NCI-H1930 (cell line): ENCODE measurements around the gene ST8SIA4.

Source experiments
- DNase-seq, 2 experiments: peaks; one replicate each; lab custom pipeline; 2025; lab: John Stamatoyannopoulos, UW

Gene ST8SIA4

DNA sequence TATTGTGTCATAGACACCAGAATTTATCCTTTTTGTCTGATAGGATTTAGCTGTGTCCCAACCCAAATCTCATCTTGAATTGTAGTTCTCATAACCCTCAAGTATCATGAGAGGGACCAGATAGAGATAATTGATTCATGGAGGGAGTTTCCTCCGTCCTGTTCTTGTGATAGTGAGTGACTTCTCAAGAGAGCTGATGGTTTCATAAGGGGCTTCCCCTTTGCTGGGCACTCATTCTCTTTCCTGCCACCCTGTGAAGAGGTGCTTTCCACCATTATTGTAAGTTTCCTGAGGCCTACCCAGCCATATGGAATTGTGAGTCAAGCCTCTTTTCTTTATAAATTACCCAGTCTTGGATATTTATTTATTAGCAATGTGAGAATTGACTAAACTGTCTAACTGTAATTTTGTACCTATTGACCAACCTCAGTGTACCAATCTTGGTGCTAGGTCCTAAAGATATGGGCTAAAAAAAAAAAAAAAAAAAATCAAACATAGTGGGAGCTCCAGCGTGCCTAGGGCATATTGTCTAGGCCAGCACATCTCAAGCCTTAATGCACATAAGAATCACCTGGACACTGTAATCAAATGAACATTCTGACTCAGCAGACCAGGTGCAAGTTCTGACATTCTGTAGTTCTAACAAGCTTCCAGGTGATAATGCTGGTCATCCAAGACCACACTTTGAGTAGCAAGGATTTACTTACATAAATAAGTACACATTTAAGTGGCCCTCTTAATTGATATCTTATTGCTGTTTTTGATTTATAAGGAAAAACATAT, 30.5 kb downstream of the ST8SIA4 start:
- no peak for DNase-seq

- no peak for DNase-seq
Observed at GRCh38 chr5:100867039-100867562, 36.0 kb downstream of the ST8SIA4 start.

- no peak for DNase-seq
Observed at GRCh38 chr5:100864931-100865330, 38.2 kb downstream of the ST8SIA4 start.

DNA sequence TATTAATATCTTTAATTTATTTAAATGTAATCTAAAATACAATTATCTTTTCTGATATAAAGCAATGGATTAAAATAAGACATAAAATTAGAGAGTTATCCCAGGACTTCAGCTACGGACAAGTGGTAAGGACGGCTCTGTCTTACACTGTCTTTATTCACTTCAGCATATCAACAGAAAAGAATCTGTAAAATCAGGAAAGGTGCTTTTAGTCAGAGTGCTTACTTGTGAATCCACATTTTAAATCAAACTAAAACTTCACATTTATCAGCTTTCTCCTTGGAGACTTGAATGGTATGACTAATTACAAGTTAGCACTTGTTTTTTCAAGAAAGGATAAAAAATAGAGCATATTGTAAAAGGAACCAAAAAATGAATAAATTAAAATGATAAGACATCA, 39.3 kb downstream of the ST8SIA4 start:
- DNase-seq = no peak

GRCh38 chr5:100861148-100861547, 41.9 kb downstream of the ST8SIA4 start:
- DNase-seq = no peak

DNA sequence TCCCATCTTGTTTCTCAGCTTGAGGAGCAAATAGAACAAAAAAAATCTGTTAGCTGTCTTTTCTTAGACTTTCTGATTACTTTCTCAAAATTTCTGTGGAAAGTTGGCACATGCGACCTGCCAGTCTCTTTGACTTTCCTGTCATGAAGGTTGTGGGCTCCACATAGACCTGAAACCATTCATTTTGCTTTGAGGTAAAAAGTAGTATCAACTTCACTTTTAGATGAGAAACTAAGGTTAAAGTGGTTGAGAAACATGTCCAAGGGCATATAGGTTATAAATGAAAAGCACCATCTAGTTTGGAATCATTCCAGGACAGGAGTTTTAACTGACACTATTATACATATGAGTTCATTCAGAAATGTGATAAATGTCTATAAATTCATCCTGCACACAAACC, 42.7 kb downstream of the ST8SIA4 start:
- no peak for DNase-seq

DNA sequence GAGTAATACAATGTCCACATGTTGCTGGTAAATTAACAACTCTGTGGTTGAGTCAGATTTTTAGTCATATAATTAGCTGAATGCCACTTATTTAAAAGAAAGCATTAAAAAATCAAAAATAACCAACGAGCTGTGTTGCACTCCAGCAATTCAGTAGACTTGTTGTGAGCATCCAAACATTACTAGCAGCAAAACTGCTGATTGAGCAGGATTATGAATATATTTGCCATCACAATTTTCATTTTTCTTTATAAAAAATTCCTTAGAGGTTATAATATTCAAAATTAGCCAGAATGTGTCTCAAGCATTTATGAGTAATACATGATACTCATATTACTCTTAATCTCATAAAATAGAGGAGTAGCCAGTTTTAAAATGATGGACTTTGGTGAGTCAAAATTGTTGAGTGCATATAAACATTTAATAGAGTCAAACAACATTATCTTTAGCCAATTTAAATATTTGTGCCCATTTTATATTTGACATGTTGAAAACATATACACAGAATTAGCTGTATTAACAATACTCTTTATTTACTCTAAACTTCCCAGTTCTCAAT, 44.0 kb downstream of the ST8SIA4 start:
- DNase-seq = no peak

DNA sequence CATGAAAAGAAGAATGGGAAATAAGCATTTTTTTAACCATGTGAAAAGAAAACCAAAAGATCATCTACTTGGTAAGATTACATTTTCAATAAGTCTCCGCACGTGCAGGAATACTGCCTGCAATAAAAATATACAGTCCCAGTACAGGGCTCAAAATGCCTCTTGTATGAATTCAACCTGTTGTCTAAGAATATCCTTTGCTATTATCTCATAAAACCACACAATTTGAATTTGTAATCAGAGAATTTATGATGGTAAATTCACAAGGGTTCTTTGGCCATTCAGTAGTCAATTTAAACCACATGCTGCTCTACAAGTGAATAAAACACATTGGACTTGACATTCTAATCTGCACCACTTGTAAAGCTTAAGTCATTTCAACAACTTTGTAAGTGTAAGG, 46.6 kb downstream of the ST8SIA4 start:
- no peak for DNase-seq

GRCh38 chr5:100855937-100856430, 47.1 kb downstream of the ST8SIA4 start:
- DNase-seq = no peak

GRCh38 chr5:100855295-100855694, 47.8 kb downstream of the ST8SIA4 start:
- no peak for DNase-seq

DNA sequence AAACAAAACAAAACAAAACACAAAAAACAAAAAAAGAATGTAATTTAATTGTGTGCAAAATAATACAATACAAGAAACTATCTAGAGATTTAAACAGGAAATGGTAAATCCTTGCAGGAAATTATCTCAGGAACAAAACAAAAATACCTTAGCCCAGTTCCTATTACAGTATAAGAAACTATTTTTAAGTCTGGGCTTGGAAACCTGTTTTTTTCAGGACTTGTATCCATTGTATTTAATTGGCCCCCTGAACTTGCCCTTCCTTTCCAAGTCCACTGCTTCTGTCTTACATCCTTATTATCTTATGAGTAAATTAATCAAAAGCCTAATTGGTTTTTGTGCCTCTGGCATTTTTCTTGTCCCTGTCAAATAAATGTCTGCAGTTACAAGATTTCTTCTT, 48.5 kb downstream of the ST8SIA4 start:
- DNase-seq = no peak

- no peak for DNase-seq
Observed at GRCh38 chr5:100853582-100853981, 49.5 kb downstream of the ST8SIA4 start.

- no peak for DNase-seq
Observed at GRCh38 chr5:100852988-100853449, 50.1 kb downstream of the ST8SIA4 start.

- no peak for DNase-seq
Observed at GRCh38 chr5:100852051-100852450, 51.0 kb downstream of the ST8SIA4 start.

DNA sequence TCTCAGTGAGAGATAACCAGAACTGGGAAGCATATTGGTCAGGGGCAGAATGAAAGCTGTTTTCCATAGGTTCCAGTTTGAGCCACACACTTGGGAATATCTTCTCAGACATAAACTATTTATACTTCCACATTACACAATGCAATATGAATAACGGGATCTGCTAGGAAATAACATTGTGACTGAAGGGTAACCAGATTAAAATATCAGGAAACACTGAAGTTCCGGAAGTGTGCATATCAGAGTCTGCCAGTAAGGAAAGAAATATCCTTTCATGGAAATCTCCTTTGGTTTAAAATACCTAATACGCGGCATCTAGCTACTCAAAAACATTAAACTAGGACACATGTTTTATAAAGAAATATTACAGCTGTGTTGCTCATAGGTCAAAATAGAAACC, 56.3 kb downstream of the ST8SIA4 start:
- DNase-seq = no peak

DNA sequence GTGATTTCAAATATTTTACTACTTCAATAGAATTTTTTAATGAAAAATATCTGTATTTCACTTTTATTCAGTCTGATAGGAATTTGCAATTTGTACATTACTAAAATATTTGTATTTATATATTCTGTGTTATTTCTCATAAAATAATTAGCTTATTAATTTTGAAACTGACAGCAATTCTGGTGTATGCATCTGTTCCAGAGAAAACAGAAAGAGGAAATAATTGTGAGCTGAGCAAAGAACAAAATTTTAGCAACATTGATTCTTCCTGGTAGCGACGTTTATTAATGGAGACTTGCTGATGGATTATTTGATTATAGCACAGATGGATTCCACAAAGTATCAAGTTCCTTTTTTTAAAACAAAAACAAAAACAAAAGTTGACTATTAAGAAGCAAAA, 61.0 kb downstream of the ST8SIA4 start:
- DNase-seq = no peak

DNA sequence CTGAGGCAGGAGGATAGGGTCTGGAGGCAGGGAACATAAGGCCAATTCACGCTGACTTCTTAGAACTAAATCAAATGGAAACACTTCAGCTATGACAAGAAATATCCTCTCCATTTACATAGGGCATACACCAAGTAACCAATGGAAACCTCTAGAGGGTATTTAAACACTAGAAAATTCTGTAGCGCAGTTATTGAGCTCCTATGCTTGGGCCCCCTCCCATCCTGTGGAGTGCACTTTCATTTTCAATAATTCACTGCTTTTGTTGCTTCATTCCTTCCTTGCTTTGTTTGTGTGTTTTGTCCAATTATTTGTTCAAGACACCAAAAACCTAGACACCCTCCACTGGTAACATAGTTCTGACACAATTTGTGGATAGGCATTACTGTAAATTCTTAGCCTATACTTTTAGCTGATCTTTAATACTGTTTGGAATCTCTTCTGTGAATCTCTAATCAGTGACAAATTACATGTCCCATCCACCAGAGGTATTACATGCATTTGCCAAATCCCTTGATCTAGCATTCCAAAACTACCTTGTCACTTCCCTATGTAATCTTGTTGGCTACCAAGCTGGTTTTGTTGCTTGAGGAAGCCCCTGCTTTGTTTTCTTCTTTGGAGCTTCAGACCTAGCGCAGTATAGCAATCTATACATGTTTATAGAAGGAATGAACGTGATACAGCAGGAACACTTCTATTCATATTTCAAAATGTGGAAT, 61.6 kb downstream of the ST8SIA4 start:
- no peak for DNase-seq

DNA sequence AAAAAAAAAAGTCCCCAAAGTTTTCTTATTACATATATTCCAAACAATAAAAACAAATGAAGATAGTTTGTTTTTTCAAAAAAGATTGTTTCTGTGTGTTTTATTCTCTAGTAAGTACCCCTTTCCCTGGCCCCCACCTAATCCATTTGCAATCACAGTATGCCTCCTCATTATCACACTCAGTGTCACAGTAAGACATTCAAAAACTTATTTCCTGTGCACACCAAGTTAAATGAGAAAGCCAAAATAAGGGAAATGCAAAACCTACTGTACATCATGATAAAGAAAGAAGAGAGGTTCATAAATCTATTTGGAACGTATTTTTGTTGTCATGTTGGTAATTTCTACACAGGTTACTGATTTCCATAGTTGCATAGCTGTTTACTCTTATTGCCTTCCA, 62.3 kb downstream of the ST8SIA4 start:
- DNase-seq = no peak

GRCh38 chr5:100840370-100840769, 62.7 kb downstream of the ST8SIA4 start:
- no peak for DNase-seq

- DNase-seq = no peak
Observed at GRCh38 chr5:100838048-100838473, 65.0 kb downstream of the ST8SIA4 start.

DNA sequence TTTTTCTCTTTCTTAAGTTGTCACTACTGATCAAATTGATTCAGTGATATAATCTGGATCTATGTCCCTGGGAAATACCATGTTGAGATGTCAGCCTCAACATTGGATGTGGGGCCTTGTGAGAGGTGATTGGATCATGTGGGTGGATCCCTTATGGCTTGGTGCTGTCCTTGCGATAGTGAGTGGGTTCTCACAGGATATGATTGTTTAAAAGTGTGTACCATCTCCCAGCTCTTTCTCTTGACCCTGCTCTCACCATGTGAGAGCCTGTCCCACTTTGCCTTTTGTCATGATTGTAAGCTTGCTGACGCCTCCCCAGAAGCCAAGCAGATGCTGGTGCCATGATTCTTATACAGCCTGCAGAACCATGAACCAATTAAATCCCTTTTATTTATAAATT, 68.6 kb downstream of the ST8SIA4 start:
- no peak for DNase-seq
